Fibroblast of lung (primary cell): Measurements from ENCODE around the gene ZCCHC2. TPM values are rescaled to one million over a fixed set of nuclear protein-coding genes. Genes with fewer than 3 reads are reported as not detected.

Experiments used
- DNase-seq, 2 donors: peaks; one replicate each; pipeline versions ENCODE4 v3.0.0 to v3.0.0-alpha.2; 2010; ENCODE audit warnings: low read depth in 2 of 2
- H2AFZ ChIP-seq: 2 replicates; pipeline ENCODE4 v1.5.1; 2012; ENCODE audit warnings: low read length, control low read depth, inconsistent platforms
- H3K27ac ChIP-seq: 2 replicates; pipeline ENCODE4 v1.5.1; 2011; ENCODE audit warnings: low read length, control low read depth; ENCODE audit not compliant: insufficient read depth
- H3K27me3 ChIP-seq: 2 replicates; pipeline ENCODE4 v1.5.1; 2011; ENCODE audit warnings: mild to moderate bottlenecking, low read length; ENCODE audit not compliant: control insufficient read depth, insufficient read depth
- H3K36me3 ChIP-seq: 2 replicates; pipeline ENCODE4 v1.5.1; 2011; ENCODE audit warnings: low read length; ENCODE audit not compliant: control insufficient read depth, insufficient read depth
- H3K4me1 ChIP-seq: 2 replicates; pipeline ENCODE4 v1.5.1; 2011; ENCODE audit warnings: low read length; ENCODE audit not compliant: control insufficient read depth, insufficient read depth; ENCODE audit errors: extremely low read depth
- H3K4me2 ChIP-seq: 2 replicates; pipeline ENCODE4 v1.5.1; 2011; ENCODE audit warnings: low read length, control low read depth; ENCODE audit not compliant: insufficient read depth; ENCODE audit errors: extremely low read depth
- H3K4me3 ChIP-seq, 4 experiments: fragments of 200-600 bp in 1 of 4; sonication (generic) in 1 of 4; replicated peaks in 1 of 4; 2 replicates each; pipeline ENCODE4 v1.5.1; 2011 to 2016; ENCODE audit warnings: low read length in 4 of 4, low read depth in 3 of 4, mild to moderate bottlenecking in 3 of 4, control low read depth in 2 of 4, inconsistent platforms in 1 of 4, mixed read lengths in 1 of 4; ENCODE audit not compliant: insufficient read depth in 1 of 4; ENCODE audit errors: control extremely low read depth in 1 of 4
- H3K79me2 ChIP-seq: 2 replicates; pipeline ENCODE4 v1.5.1; 2012; ENCODE audit warnings: mild to moderate bottlenecking, low read length, inconsistent platforms; ENCODE audit not compliant: control insufficient read depth, insufficient read depth
- H3K9ac ChIP-seq: 2 replicates; pipeline ENCODE4 v1.5.1; 2011; ENCODE audit warnings: mild to moderate bottlenecking, low read length, control low read depth; ENCODE audit not compliant: insufficient read depth
- H3K9me3 ChIP-seq: 2 replicates; pipeline ENCODE4 v1.5.1; 2012; ENCODE audit warnings: low read depth, low read length; ENCODE audit not compliant: control insufficient read depth, insufficient read depth
- H4K20me1 ChIP-seq: 2 replicates; pipeline ENCODE4 v1.5.1; 2011; ENCODE audit warnings: low read length; ENCODE audit not compliant: control insufficient read depth, insufficient read depth; ENCODE audit errors: extremely low read depth
- EZH2 ChIP-seq: IDR thresholded peaks from 2 replicates; pipeline ENCODE4 v1.5.1; 2012; ENCODE audit warnings: low read length, control low read depth, mild to moderate bottlenecking; ENCODE audit errors: missing control alignments
- polyA plus RNA-seq, 2 donors: library from polyadenylated mRNA; depleted of rRNA in 1 of 2; stranded (reverse) in 1 of 2; unstranded in 1 of 2; fragments of >200 nt; gene quantifications; 2 replicates each; pipeline ENCODE4 v1.2.1, GENCODE V29; 2011 to 2012; ENCODE audit warnings: missing spikeins in 1 of 2
- total RNA-seq: library from RNA; depleted of rRNA; stranded (reverse); fragments of >200 nt; gene quantifications from 2 replicates; pipeline ENCODE4 v1.2.1, GENCODE V29; 2014
- TF ChIP-seq, protein P1 (sequence below), 2 donors: IDR thresholded peaks in 1 of 2; conservative IDR thresholded peaks in 1 of 2; 1 replicate in 1 of 2; 2 replicates in 1 of 2; pipeline ENCODE4 v1.5.1; 2011 to 2012; ENCODE audit warnings: low read length in 2 of 2, control low read depth in 1 of 2, inconsistent platforms in 1 of 2, low read depth in 1 of 2, mild to moderate bottlenecking in 1 of 2

Gene ZCCHC2
- total and polyA plus RNA-seq, 2 donors (not counting 1 experiment from before 2014, with no cell fraction given) = 5.3 to 10.9 TPM

GRCh38 chr18:62487161-62487560 lies 35.7 kb upstream of the ZCCHC2 start:
- no peak for TF ChIP-seq EZH2
- TF ChIP-seq, protein P1, sequence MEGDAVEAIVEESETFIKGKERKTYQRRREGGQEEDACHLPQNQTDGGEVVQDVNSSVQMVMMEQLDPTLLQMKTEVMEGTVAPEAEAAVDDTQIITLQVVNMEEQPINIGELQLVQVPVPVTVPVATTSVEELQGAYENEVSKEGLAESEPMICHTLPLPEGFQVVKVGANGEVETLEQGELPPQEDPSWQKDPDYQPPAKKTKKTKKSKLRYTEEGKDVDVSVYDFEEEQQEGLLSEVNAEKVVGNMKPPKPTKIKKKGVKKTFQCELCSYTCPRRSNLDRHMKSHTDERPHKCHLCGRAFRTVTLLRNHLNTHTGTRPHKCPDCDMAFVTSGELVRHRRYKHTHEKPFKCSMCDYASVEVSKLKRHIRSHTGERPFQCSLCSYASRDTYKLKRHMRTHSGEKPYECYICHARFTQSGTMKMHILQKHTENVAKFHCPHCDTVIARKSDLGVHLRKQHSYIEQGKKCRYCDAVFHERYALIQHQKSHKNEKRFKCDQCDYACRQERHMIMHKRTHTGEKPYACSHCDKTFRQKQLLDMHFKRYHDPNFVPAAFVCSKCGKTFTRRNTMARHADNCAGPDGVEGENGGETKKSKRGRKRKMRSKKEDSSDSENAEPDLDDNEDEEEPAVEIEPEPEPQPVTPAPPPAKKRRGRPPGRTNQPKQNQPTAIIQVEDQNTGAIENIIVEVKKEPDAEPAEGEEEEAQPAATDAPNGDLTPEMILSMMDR (conservative IDR thresholded peaks at IDR 0.05 in 1 of 2, IDR thresholded peaks at IDR 0.05 in 1 of 2; ENCODE audit: low read depth in 1 of 2, low read length in 2 of 2) = no peak
- Histone ChIP-seq H3K9me3 (no peaks in the 10 kb centered on the region), H3K79me2 (no peaks in the 10 kb centered on the region), H3K27ac (no peak overlapping the region), H3K9ac (no peak overlapping the region), H4K20me1 (no peaks in the 10 kb centered on the region), H3K4me3 (no peak overlapping the region), H3K4me1 (no peaks in the 10 kb centered on the region), H3K4me2 (no peak overlapping the region), H3K27me3 (peaks cover 5% of the 10 kb centered on the region), H2AFZ (no peak overlapping the region), H3K36me3 (no peaks in the 10 kb centered on the region)
- no peak for DNase-seq

- H3K9me3 ChIP-seq = no peaks in the 10 kb centered on the region
- no peak for DNase-seq
- H3K36me3 ChIP-seq = no peaks in the 10 kb centered on the region
- H3K4me2 ChIP-seq = no peak overlapping the region
- H4K20me1 ChIP-seq = no peaks in the 10 kb centered on the region
- H3K4me1 ChIP-seq = no peaks in the 10 kb centered on the region
- no peaks in the 10 kb centered on the region for H3K79me2 ChIP-seq
- H2AFZ ChIP-seq = no peak overlapping the region
- no peak overlapping the region for H3K9ac ChIP-seq
- no peak overlapping the region for H3K27ac ChIP-seq
- no peak for TF ChIP-seq EZH2
- TF ChIP-seq, protein P1 (conservative IDR thresholded peaks at IDR 0.05 in 1 of 2, IDR thresholded peaks at IDR 0.05 in 1 of 2; ENCODE audit: low read depth in 1 of 2, low read length in 2 of 2) = no peak
- H3K4me3 ChIP-seq = no peak overlapping the region
- peaks cover 5% of the 10 kb centered on the region for H3K27me3 ChIP-seq
These were observed 31.7 kb upstream of the ZCCHC2 start for GRCh38 chr18:62490967-62491695.

- no peaks in the 10 kb centered on the region for H4K20me1 ChIP-seq
- no peaks in the 10 kb centered on the region for H3K4me1 ChIP-seq
These were observed 29.6 kb upstream of the ZCCHC2 start for GRCh38 chr18:62493033-62493862.

More at GRCh38 chr18:62493033-62493862, 29.6 kb upstream of the ZCCHC2 start:
- Histone ChIP-seq H3K79me2 (no peaks in the 10 kb centered on the region), H2AFZ (no peak overlapping the region), H3K4me3 (no peak overlapping the region), H3K36me3 (no peaks in the 10 kb centered on the region), H3K27me3 (peaks cover 5% of the 10 kb centered on the region), H3K4me2 (no peak overlapping the region), H3K9ac (no peak overlapping the region), H3K9me3 (no peaks in the 10 kb centered on the region), H3K27ac (no peak overlapping the region)
- no peak for DNase-seq
- no peak for TF ChIP-seq EZH2
- TF ChIP-seq, protein P1 (conservative IDR thresholded peaks at IDR 0.05 in 1 of 2, IDR thresholded peaks at IDR 0.05 in 1 of 2; ENCODE audit: low read depth in 1 of 2, low read length in 2 of 2) = no peak
